ENCODE results near the gene ITGB4. TPM values are rescaled to one million over a fixed set of nuclear protein-coding genes. Genes with fewer than 3 reads are reported as not detected.

Gene ITGB4
- total and polyA plus RNA-seq, 9 of the 15 experiments (the other 6 are each of a cell fraction or from before 2014, with no cell fraction given): 0.05 to 2.8 (median 0.76) TPM; not detected in 3

DNA sequence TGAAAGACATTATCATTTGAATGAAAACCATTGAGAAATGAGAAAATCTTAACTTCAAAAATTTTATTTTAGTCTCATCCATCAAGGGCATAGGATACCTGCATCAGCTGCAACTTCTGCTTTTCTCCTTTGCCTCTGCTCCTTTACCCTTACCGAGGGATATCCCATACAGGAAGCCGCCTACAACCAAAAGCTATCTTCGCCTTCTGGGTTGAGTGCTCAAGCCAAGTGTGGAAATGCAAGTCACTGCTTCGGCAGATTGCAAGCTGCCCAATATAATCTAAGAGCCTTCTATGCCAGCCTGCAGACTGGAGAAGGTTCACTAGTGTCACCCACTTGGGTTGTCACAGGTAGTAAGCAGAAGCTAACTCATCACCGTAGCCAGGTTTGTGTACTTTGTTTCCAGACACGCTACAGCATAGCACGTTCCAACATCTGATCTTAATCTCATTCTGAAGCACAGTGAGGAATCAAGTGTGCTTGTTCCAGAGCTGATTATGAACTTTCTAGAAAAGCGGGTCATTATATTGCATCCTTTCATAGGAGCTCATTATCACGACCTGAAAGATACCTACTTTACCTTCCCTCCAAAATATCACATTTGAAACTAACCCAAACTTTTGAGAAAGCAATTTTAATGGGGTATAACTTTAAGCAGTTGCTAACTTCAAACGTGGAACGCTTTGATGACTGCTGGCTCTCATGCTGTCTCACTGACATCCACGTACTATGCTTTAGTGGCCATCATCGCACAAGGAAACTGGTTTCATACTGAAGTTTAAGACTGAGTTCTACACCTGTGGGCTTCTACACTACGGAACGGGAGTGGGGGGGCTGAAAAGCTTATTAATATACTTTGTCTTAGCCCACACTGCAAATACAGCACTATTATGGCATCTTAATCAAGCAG is 55.4 kb downstream of the ITGB4 start:
- peak; percentile 19 for ATAC-seq
- in situ Hi-C loops (cut with MboI) (loop anchor here (10.0 kb wide), 1 partner anchor 228 kb away; the partner anchor contains the start of gene CDK3), intact Hi-C loops (cut with micrococcal nuclease) (loop anchor here (5.0 kb wide), 1 partner anchor 71 kb away; no protein-coding TSS in a partner anchor)
- Histone ChIP-seq H3K36me3 (ENCODE audit: control insufficient read depth, insufficient read depth, low read length) (peaks cover 31% of the 10 kb centered on the region), H3K4me1 (replicated peaks in 1 of 2; ENCODE audit: control insufficient read depth in 2 of 2, insufficient read depth in 2 of 2, low read length in 2 of 2) (peaks cover 3 to 7% of the 10 kb centered on the region in 2 experiments; a peak in 4 of 5 replicates), H3K27me3 (ENCODE audit: control insufficient read depth in 2 of 2, insufficient read depth in 2 of 2, low read length in 2 of 2) (no peaks in the 10 kb centered on the region), H3K79me2 (ENCODE audit: control insufficient read depth, insufficient read depth, low read length) (peaks cover 35% of the 10 kb centered on the region), H3K9me1 (ENCODE audit: control insufficient read depth, insufficient read depth, low read length) (no peaks in the 10 kb centered on the region), H2AFZ (ENCODE audit: low read depth, low read length) (no peak overlapping the region), H3K4me2 (ENCODE audit: insufficient read depth, low read length) (peak overlapping the region; percentile 86), H4K20me1 (replicated peaks; ENCODE audit: control insufficient read depth, insufficient read depth, low read length) (peaks cover 42% of the 10 kb centered on the region), H3K9me3 (replicated peaks; ENCODE audit: control insufficient read depth, insufficient read depth, low read depth, low read length) (no peaks in the 10 kb centered on the region), H3K27ac (ENCODE audit: extremely low read depth, low read depth, low read length) (peak overlapping the region; percentile 35), H3K4me3 (peak overlapping the region; percentile 85), H3K9ac (ENCODE audit: insufficient read depth in 1 of 2, low read depth in 2 of 2, low read length in 2 of 2) (peak overlapping the region in 1 of 2 experiments; percentile 94; a peak in 2 of 4 replicates)
- POLR2A ChIA-PET: interaction anchor here (0.6 to 11.1 kb wide), 45 partner anchors 7 to 578 kb away, joined by 3 to 464 read pairs (median 5); partner anchors contain the start of genes CDK3, GALK1, SMIM5 and SRP68
- CTCF ChIA-PET (ENCODE audit: low intra/inter-chr PET ratio): no interaction called here
- peak; percentile 78 for FAIRE-seq
- BruUV-seq (replicated peaks): no TSS peak
- 26% methylated on average over 15 of the region's 15 CpGs for WGBS (ENCODE audit: insufficient coverage, low coverage, missing lambda C conversion rate)
- DNase-seq (ENCODE audit: extremely low read depth in 1 of 4, low spot score in 3 of 4): peak in 1 of 4 experiments; percentile 59
- TF ChIP-seq ZNF124 (CRISPR knock-in tag; IDR thresholded peaks at IDR 0.05) (no peak), ZNF324 (CRISPR knock-in tag; IDR thresholded peaks at IDR 0.05) (0 out of 2 replicates have a peak, but pooled peaks have one; percentile 57), NR2C1 (IDR thresholded peaks at IDR 0.05) (no peak), NR2C1 (tag; IDR thresholded peaks at IDR 0.05) (peak; percentile 38; the same call in 1 of the 2 replicates), GMEB1 (CRISPR knock-in tag; IDR thresholded peaks at IDR 0.05) (no peak), XRCC3 (IDR thresholded peaks at IDR 0.05) (no peak), PHB2 (IDR thresholded peaks at IDR 0.05; ENCODE audit: low read depth) (no peak), RBM22 (IDR thresholded peaks at IDR 0.05; ENCODE audit: low read depth, low read length, poor library complexity, severe bottlenecking) (no peak), MEF2D (tag; conservative IDR thresholded peaks at IDR 0.05; ENCODE audit: low read depth) (0 out of 2 replicates have a peak, but pooled peaks have one; percentile 22), MCM5 (IDR thresholded peaks at IDR 0.05; ENCODE audit: low read depth) (no peak), ZNF75A (CRISPR knock-in tag; IDR thresholded peaks at IDR 0.05) (no peak), ZSCAN29 (IDR thresholded peaks at IDR 0.05) (no peak), HLTF (IDR thresholded peaks at IDR 0.05) (no peak), ZNF551 (CRISPR knock-in tag; IDR thresholded peaks at IDR 0.05) (no peak; the same call in none of the 2 replicates), SETDB1 (IDR thresholded peaks at IDR 0.05; ENCODE audit: low read length) (no peak)
- TF ChIP-seq, protein P1, sequence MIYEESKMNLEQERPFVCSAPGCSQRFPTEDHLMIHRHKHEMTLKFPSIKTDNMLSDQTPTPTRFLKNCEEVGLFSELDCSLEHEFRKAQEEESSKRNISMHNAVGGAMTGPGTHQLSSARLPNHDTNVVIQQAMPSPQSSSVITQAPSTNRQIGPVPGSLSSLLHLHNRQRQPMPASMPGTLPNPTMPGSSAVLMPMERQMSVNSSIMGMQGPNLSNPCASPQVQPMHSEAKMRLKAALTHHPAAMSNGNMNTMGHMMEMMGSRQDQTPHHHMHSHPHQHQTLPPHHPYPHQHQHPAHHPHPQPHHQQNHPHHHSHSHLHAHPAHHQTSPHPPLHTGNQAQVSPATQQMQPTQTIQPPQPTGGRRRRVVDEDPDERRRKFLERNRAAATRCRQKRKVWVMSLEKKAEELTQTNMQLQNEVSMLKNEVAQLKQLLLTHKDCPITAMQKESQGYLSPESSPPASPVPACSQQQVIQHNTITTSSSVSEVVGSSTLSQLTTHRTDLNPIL (CRISPR knock-in tag; IDR thresholded peaks at IDR 0.05): no peak
- TF ChIP-seq, protein P2, sequence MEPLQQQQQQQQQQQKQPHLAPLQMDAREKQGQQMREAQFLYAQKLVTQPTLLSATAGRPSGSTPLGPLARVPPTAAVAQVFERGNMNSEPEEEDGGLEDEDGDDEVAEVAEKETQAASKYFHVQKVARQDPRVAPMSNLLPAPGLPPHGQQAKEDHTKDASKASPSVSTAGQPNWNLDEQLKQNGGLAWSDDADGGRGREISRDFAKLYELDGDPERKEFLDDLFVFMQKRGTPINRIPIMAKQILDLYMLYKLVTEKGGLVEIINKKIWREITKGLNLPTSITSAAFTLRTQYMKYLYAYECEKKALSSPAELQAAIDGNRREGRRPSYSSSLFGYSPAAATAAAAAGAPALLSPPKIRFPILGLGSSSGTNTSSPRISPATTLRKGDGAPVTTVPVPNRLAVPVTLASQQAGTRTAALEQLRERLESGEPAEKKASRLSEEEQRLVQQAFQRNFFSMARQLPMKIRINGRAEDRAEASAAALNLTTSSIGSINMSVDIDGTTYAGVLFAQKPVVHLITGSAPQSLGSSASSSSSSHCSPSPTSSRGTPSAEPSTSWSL (CRISPR knock-in tag; IDR thresholded peaks at IDR 0.05; ENCODE audit: borderline replicate concordance): no peak
- TF ChIP-seq, protein P3, sequence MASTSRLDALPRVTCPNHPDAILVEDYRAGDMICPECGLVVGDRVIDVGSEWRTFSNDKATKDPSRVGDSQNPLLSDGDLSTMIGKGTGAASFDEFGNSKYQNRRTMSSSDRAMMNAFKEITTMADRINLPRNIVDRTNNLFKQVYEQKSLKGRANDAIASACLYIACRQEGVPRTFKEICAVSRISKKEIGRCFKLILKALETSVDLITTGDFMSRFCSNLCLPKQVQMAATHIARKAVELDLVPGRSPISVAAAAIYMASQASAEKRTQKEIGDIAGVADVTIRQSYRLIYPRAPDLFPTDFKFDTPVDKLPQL (IDR thresholded peaks at IDR 0.05; ENCODE audit: extremely low read depth, insufficient read length): no peak

Measured in K562 (cell line).